CD4-positive, alpha-beta T cell treated with Interleukin-21 for 1 hour (primary cell): ENCODE data around the gene CMSS1.

Experiments used
- DNase-seq: peaks from one replicate; pipeline ENCODE4 v3.0.0-alpha.2; 2020

The CMSS1 gene

GRCh38 chr3:99855900-99856299 lies 38.2 kb downstream of the CMSS1 start:
- DNase-seq, result no peak

- no peak for DNase-seq
Observed at GRCh38 chr3:99856437-99857220, 39.0 kb downstream of the CMSS1 start.

GRCh38 chr3:99857278-99857677 lies 39.6 kb downstream of the CMSS1 start:
- DNase-seq, result no peak

- no peak for DNase-seq
Observed at GRCh38 chr3:99858469-99858868, 40.8 kb downstream of the CMSS1 start.

- DNase-seq, result no peak
Observed at GRCh38 chr3:99859825-99860224, 42.2 kb downstream of the CMSS1 start.

- DNase-seq, result no peak
Observed at GRCh38 chr3:99861216-99861615, 43.6 kb downstream of the CMSS1 start.

- DNase-seq, result no peak
Observed at GRCh38 chr3:99862208-99862607, 44.5 kb downstream of the CMSS1 start.

- DNase-seq, result no peak
Observed at GRCh38 chr3:99863002-99863401, 45.3 kb downstream of the CMSS1 start.

GRCh38 chr3:99863588-99863987 lies 45.9 kb downstream of the CMSS1 start:
- DNase-seq, result no peak

GRCh38 chr3:99864289-99864688 lies 46.6 kb downstream of the CMSS1 start:
- DNase-seq, result no peak

GRCh38 chr3:99865321-99865720 lies 47.7 kb downstream of the CMSS1 start:
- no peak for DNase-seq

GRCh38 chr3:99866261-99866761 lies 48.6 kb downstream of the CMSS1 start:
- DNase-seq, result no peak

- no peak for DNase-seq
Observed at GRCh38 chr3:99867594-99868310, 50.1 kb downstream of the CMSS1 start.

- no peak for DNase-seq
Observed at GRCh38 chr3:99868311-99868646, 50.6 kb downstream of the CMSS1 start.

- DNase-seq, result no peak
Observed at GRCh38 chr3:99869621-99870020, 52.0 kb downstream of the CMSS1 start.

GRCh38 chr3:99870712-99871111 lies 53.0 kb downstream of the CMSS1 start:
- no peak for DNase-seq

- DNase-seq, result no peak
Observed at GRCh38 chr3:99871231-99872045, 53.8 kb downstream of the CMSS1 start.

GRCh38 chr3:99872923-99873254 lies 55.2 kb downstream of the CMSS1 start:
- DNase-seq, result no peak

GRCh38 chr3:99873269-99874102 lies 55.8 kb downstream of the CMSS1 start:
- no peak for DNase-seq

GRCh38 chr3:99874237-99875002 lies 56.8 kb downstream of the CMSS1 start:
- DNase-seq, result no peak

- no peak for DNase-seq
Observed at GRCh38 chr3:99875581-99875928, 57.9 kb downstream of the CMSS1 start.
